ENCODE measurements around the gene LINGO1. TPM values are rescaled to one million over a fixed set of nuclear protein-coding genes. Genes with fewer than 3 reads are reported as not detected.

The LINGO1 gene
- total RNA-seq, 1 donor from 2014 or later: not detected

DNA sequence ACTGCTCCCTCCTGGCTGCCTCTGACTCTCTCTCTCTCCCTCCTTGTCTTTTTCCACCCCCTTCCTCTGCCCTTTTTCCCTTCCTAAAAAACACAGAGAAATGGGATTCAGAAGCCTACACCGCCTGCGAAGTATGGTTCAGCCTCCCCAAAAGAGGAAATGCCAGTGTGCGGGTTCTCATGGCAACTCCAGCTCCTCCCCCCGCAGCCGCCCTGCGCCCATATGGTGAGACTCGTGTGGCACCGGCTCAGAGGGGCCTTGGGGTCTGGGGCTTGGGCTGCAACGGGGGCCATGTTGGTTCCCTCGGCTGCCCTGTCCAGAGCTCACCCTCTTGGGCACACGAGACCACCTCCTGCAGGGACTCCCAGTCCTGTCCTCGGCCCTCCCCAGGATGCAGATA is 23.6 kb upstream of the LINGO1 start:
- intact Hi-C loops (cut with micrococcal nuclease): no loop called here

DNA sequence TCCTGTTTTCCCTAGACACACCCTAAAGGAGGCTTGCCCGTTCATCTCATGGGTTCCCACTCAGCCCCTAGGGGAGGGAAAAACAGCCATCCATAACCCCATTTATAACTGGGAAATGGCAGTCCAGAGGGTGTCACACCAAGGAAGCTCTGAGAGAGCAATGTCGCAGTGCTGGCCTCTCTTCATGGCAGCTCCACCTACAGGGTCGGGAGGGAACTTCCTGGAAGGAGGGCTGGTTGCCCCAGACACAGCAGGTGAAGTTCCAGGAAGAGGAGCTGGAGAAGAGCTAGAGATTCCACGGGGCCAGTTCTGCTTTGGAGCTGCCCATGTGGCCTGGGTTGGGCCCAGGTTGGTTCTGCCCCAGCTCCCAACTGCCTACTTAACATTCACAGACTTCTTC is 22.3 kb upstream of the LINGO1 start:
- intact Hi-C loops (cut with micrococcal nuclease): no loop called here

DNA sequence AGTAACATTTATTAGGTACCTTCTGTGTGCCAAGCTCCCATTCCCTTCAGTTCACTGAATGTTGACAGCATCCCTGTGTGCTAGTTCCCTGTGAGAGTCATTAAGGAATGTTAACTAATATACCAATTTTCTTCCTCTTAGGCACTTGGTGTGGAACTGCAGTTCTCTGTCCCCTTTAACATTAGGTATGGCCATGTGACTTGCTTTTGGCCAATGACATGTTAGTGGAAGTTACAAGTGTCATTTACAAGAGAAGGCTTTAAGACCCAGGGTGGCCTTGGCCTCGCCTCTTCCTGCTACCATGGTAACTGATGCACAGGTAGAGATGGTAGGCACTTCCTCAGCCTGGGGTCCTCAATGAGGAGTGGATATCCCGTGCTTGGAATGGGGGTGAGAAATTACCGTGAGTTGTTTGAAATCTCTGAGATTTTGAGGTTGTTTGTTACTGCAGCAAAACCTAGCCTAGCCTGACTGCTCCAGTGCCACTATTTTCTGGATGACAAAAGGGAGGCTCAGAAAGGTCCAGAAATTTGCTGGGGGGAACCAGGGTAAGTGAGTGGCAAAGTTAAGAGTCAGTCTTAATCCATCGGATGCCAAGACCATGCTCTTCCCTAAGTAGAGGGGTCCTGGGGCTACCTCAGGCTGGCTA is 21.2 kb upstream of the LINGO1 start:
- intact Hi-C loops (cut with micrococcal nuclease): no loop called here

DNA sequence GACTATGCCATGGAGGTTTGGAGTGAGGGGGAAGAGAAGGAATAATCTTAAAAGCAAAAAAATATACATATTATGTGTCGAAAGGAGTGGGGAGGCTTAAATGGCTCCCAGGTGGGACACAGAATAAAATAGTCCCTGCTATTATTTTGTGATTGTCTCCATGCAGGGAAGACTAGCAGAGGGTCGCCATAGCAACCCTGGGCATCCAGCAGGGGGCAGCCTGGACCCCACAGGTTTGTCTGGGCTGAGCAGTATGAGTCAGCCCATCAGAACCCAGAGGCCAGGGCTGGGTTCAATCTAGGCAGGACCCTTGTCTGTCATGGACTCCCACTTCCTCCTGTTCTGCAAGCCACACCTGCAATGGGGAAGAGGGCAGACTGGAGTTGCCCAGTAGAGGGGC is 17.6 kb upstream of the LINGO1 start:
- intact Hi-C loops (cut with micrococcal nuclease): no loop called here

DNA sequence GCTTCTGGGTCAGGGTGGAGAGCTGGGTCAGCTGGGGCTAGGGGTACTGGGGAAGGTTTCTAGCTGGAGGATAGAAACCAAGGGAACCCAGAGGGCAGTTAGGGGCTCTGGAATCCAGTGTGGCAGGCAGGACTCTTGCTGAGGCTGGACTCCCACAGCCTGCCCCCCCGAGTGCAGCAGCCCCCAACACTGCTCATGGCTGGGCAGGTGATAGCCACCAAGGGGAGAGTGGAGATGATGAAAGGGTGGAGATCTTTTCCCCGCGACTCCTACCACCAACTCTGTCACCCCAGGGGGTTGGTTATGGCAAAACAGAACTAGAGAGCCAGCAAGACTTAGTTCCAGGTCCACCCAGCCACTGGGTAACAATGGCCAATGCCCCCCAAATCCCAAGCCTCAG is 16.9 kb upstream of the LINGO1 start:
- intact Hi-C loops (cut with micrococcal nuclease): no loop called here

DNA sequence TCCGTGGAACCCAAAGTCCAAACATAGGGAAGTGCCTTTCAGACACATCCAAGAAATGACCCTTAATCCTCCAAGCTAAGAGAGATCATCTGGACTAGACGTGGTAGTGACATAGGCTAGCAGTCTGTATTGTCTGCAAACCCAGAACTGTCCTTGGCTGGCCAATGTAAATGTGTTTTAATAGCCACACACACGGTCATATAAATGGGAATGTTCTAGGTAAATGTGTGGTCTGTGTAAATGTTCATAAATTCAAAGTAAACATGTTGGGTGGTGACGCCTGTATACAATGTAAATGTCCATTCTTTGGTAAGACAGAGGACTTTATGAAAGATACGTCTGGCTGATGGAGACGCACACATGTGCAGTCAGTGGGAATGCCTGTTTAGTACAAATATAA is 16.3 kb upstream of the LINGO1 start:
- intact Hi-C loops (cut with micrococcal nuclease): no loop called here

DNA sequence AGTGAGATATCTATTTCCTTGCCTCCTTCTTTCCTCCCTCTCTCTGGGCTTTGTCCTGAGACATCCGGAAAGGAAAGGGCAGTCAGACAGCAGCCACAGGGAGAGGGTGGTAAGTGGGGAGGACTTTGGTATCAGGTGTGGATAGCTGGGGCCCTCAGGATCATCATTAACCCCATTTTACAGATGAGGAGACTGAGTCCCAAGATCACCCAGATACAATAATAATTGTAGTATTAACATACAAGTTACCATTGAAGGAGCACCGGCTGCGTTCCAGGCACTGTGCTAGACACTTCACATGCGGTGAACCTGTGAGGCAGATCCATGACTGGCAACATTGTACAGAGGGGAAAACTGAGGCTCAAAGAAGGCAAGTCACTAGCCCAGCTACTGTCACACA is 15.2 kb upstream of the LINGO1 start:
- intact Hi-C loops (cut with micrococcal nuclease): no loop called here

DNA sequence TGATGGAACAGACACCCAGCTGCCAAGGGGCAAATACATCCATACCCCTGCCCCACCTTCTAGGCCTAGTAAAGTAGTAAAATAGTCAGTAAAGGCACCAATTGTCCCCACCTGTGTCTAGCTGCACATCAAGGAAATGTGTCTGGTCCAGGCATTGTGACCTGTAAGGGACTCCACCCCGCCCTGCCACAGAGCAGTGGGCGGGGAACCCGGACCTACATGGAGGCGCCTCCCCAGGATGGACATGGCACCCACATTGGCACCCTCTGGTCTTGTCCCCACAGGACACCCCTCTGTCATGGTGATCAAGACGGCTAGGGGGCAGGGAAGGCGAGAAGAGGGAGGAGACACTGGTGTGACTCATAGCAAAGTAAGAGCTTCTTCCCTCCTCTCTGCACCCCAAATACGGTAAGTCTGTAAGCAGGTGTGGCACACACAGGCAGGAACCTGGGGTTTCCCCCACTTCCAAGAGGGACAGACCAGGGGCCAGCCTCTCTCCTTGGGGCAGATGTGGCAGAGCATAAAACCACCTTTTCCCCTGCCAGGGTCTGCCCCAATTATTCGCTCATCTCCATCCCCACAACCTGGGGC is 13.5 kb upstream of the LINGO1 start:
- intact Hi-C loops (cut with micrococcal nuclease): no loop called here

DNA sequence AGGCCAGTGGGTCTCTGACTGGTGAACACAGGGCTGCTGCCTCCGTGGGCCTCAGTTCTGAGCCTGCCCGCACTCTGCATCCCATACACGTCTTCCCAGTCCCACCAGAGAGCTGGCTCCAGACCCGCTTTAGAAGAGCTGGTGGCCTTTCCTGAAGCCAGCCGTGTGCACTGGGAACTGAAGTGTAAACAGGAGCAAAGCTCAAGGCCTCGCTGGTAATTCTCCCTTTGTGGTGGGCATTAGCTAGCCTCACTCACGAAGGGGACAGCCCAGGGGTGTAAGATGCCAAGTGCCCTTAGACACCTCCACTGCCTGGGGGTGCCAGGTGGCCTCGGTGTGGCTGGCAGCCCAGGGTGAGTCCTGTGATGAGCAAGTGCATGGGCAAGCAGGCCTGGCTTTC is 12.9 kb upstream of the LINGO1 start:
- intact Hi-C loops (cut with micrococcal nuclease): no loop called here

DNA sequence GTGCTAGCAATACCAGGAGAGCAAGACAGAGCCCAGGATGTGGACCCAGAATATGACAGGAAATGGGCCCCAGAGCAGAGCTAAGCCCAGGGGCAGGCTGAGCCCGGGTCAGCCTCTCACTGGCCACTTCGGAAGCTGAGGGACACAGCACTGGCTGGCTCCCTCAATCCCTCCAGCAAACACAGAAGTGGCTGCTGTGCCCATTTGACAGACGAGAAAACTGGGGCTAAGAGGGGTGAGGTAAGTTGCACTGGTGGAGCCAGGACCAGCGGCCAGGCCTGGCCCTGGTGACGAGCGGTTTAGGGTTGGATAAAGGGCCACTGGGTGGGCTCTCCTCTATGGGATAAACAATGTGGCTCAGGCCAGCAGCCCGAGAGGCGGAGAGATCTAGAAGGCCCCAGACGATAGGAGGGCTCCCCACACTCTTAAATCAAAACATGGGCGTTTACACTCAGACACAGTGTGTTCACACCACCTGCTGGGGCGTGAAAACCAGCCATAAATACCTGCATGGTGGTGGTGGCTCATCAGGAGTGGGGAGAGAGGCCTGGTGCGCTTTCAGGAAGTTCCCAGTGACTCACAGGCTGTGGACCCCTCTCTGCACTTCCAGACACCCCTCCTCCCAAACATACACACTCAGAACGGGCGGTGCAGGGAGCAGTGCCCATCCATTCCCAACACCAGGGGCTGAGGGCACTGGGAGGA is 12.0 kb upstream of the LINGO1 start:
- intact Hi-C loops (cut with micrococcal nuclease): no loop called here

DNA sequence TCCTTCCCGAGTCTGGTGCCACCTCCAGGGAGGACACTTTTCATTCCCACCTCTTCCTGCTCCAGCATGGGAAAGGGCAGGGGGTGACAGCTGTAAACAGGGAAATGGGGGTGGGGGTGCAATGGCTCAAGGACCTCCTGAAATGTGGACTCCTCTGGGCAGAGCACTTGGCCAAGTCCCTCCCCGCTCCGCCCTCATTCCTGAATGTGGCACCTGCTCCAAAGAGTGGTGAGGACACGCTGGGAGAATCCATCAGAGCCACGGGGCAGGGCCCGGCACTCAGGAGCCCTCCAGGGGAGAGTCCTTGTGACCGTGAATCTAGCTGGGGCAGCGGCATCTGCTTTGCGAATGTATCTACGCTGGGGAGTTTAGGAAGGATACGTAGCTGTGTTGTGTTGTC is 11.1 kb upstream of the LINGO1 start:
- intact Hi-C loops (cut with micrococcal nuclease): no loop called here

DNA sequence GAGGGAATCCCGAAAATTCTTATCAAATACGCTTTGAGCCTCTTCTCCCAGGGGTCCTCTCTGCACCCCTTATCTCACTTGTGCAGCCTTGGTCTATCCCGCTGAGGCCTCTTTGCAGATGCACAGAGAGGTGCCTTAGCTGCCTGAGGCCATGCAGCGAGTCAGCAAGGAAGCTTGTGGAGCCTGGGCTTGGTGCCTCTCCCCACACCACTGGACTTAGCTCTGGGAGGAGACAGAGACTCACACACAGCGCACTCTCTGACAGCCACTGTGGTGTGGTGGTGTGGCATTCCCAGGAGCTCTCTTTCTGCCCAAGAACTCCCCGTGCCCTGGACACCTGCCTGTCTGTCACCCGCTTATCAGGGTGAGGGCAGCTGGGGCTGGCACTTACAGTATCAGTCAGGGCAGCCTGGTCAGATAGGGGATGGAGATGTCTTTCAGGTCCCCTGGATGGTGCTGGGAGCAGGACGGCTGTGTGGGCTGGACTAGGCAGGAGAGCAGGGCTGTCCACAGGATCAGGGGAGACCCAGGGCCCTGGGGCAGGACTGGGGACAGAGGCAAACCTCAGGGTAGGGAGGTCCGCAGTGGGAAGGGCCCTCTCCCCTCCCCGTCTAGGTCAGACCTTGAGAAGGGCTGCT is 10.2 kb upstream of the LINGO1 start:
- intact Hi-C loops (cut with micrococcal nuclease): no loop called here

DNA sequence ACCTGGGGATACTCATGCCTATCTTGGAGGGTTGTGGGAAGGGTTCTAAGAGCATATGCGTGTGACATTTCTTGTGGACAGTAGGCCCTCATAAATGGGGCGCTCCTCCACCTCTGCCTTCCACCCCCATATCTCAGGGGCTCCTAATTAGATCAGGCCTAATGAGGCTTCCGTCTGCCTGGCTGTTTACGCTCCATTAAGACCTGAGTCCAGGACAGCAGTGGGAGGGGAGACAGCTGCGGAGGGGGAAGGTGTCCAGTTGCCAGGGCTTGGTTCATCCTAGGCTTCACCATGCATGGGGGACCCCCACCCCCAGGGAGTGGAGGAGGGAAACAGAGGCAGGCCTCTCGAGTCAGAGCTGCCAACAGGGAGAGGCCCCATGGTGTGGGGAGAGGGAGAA is 9.3 kb upstream of the LINGO1 start:
- intact Hi-C loops (cut with micrococcal nuclease): no loop called here

DNA sequence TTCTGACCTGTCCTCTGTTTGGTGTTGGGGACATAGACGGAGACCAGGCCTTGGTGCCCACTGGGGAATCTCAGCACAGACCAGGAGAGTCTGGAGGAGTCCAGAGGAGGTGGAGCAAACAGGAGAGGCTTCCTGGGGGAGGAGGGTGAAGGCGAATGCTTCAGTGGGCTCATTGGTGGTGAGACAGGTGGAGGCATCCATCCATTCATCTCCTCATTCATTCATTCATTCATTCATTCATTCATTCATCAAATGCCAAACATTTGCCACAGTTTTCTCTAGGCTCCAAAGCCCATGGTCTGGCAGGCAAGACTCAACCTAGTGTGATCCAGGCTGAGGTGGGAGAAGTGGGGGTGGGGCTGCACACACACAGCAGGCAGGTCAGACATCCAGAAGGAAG is 7.9 kb upstream of the LINGO1 start:
- intact Hi-C loops (cut with micrococcal nuclease): no loop called here

DNA sequence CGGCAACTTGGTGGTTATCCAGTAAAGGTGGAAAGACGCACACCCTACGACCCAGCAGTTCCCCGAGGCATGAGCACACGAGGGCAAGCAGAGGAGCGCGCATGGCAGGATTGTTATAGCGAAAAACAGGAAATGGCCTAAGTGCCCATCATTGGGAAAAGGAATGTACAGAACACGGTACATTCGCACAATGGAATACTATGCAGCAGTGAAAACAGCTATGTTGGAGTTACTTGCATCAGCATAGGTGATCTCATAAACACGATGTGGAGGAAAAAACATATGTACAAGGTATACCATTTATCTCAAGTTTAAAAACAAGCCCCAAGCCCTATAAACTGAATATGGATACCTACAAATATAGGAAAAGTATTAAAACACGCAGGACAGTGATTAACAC is 6.7 kb upstream of the LINGO1 start:
- intact Hi-C loops (cut with micrococcal nuclease): no loop called here

DNA sequence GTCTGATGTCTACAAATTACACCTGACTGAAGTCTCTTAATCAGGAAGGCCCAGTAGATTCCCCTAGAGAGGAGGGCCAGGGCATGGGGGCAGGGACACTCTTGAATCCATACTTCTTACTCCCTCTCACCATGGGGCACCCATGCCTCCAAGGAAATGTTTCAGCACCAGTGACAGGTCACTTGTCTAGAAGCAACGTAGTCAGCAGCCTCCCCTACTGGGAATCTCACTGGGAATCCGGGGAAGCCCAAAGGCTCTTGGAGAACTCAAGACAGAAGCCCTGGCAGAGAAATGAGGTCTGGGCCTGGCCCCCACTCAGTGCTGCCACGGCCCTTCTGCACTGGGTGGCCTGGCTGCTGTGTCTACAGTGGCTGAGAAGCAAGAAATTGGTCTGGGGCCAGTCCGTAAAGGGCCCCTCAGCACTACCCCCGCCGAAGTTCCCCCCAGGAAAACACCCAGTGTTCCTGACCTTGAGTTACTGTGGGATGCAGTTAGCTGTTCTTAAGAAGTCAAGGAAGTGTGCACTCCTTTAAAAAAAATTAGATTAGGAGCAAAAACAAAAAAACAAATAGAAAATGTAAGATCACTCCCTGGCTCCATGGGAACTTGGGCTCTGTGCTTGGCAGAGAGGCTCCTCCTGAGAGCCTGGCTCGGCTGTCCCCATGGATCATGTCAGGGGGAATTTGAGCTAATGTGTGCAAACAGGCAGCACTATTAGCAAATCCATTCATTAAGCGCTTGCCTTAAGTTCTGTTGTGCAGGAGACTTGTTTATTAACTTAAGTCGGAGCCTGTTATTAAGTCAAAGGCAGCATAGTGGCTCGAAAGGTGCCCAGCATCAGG is 5.4 kb upstream of the LINGO1 start:
- intact Hi-C loops (cut with micrococcal nuclease): no loop called here

DNA sequence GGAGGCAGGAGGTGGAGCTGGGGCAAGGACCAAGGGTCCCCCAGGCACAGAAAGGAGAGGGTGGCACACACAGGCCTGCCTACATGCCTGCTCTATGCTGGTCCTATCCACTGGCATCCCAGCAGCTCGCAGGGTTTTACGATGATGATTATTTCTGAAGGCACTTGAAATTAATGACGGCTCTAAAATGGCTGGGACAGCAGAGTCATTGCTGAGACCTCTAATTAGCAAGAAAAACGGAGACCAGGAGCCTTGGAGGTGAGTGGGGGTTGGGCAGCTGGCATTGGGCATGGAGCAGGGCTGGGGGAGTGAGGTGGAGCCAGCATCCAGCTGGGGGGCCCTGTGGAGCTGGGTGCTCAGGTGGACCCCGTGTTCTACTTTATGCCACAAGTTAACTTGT is 3.5 kb upstream of the LINGO1 start:
- intact Hi-C loops (cut with micrococcal nuclease): no loop called here

DNA sequence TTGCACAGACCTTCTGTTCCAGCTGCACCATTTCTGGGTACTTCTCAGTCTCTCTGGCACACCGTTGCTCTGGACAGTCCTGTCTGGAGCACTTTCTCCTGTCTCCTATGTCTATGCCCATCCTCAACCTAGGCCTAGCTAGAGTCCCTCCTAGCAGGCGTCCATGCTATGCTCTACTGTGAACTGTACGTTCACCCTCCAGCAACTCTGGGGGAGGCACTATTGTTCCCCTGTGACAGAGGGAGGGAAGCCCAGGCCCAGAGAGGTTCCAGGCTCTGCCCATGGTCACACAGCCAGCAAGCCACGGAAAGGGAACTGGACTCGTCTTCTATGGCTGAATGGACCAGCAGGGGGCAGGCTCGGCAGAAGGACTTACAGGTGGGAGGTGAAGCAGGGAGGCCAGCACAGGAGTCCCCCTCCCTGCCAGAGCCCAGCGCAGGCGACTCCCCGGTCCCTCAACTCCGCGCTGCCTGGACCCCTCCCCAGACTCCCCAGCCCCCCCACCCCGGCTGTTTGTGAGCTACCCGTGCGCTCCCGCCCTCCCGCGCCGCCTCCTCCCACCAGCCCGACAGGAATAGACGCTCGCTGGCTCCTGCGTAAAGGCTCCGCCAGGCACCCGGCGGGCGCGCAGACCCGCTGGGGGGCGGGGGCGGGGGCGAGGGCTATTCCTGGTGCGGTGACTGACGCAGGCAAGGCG is 1.7 kb upstream of the LINGO1 start:
- intact Hi-C loops (cut with micrococcal nuclease): no loop called here

DNA sequence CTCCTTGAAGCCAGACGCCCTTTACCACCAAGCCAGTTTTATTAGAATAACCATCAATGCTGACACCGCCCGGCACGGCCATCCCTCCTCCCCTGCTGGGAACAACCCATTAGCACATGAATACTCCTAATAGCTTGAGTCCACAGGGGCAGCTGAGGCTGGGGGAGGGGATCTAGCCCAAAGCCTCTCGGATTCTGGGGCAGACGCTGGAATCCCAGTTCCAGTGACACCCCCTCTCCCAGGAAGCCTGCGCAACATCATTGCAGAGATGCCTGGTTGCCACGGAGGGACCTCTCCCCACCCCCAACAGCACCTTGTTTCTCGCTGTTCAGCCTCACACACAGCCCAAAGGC is 1.2 kb upstream of the LINGO1 start:
- intact Hi-C loops (cut with micrococcal nuclease): no loop called here

DNA sequence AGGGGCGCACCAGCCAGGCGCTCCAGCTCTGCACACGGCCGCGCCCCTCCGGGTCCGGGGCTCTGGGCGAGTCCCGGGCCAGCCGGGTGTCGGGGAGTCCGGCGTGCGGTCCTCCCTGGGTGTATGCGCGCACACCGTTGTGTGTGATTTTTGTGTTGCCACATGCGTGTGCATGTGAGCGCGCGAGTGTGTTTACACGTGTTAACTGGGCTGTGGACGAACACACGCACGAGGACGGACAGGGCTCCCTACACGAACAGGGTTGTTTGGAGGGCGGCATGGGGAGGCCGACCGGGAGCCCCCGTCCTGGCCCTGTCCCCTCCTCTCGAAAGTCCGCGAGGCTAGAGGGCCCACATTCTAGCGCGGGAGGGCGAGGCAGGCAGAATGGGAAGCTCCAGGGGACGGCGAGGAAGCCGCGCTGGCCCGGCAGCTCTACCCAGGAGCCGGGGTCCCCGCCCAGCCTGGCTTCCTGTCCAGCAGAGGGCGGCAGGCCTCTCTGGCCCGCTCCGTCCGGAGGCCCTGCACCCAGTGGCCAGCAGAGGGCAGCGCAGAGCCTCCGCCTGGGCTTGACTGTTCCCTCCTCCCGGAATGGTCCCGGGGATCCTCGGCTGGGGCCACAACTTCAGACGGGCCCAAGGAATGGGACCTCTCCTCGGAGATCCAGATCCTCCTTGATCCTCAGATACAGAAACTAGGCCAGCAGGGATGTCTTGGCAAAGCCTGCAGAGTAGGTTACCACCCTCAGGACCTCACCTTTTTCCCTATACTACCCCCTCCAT is 611 bp upstream of the LINGO1 start:
- intact Hi-C loops (cut with micrococcal nuclease): no loop called here

All from T-helper 1 cell treated with Interleukin-12 subunit alpha and Interleukin-12 subunit beta and Interleukin-4 antibody, amounts not matched to agents 30 ng/mL and 1 ng/mL, for 36 hours (primary cell).